Measurements from ENCODE around the gene NEDD4.

Gene NEDD4

GRCh38 chr15:55799291-55800212, 193.9 kb downstream of the NEDD4 start (continued):
- TF ChIP-seq ZNF112 (tag by site-specific recombination; IDR thresholded peaks at IDR 0.05) (no peak), ZNF660 (tag by site-specific recombination; IDR thresholded peaks at IDR 0.05) (no peak), ZNF768 (tag by site-specific recombination; IDR thresholded peaks at IDR 0.05) (no peak), ZIC2 (tag by site-specific recombination; IDR thresholded peaks at IDR 0.05) (no peak), ZSCAN5A (tag by site-specific recombination; IDR thresholded peaks at IDR 0.05) (no peak), ZNF354C (tag by site-specific recombination; IDR thresholded peaks at IDR 0.05; ENCODE audit: borderline replicate concordance, low read depth) (no peak), ZNF791 (tag by site-specific recombination; IDR thresholded peaks at IDR 0.05) (no peak), ZNF184 (tag by site-specific recombination; IDR thresholded peaks at IDR 0.05) (no peak), ZBTB1 (tag by site-specific recombination; IDR thresholded peaks at IDR 0.05) (no peak), ZSCAN30 (tag by site-specific recombination; IDR thresholded peaks at IDR 0.05) (no peak), ZNF626 (tag by site-specific recombination; IDR thresholded peaks at IDR 0.05) (0 out of 2 replicates have a peak, but pooled peaks have one; percentile 7), ZEB2 (tag by site-specific recombination; IDR thresholded peaks at IDR 0.05) (no peak), ZNF146 (tag by site-specific recombination; IDR thresholded peaks at IDR 0.05) (no peak), GLIS1 (tag by site-specific recombination; IDR thresholded peaks at IDR 0.05) (no peak), ZNF138 (tag by site-specific recombination; IDR thresholded peaks at IDR 0.05; ENCODE audit: borderline replicate concordance) (no peak), ZFP37 (tag by site-specific recombination; IDR thresholded peaks at IDR 0.05) (no peak), IKZF3 (tag by site-specific recombination; IDR thresholded peaks at IDR 0.05) (no peak), TRIM28 (IDR thresholded peaks at IDR 0.05; ENCODE audit: borderline replicate concordance, low read length) (no peak), ZNF24 (tag by site-specific recombination; IDR thresholded peaks at IDR 0.05) (no peak), ZNF132 (tag by site-specific recombination; IDR thresholded peaks at IDR 0.05; ENCODE audit: borderline replicate concordance) (no peak), ZNF600 (tag by site-specific recombination; IDR thresholded peaks at IDR 0.05) (no peak), WT1 (tag by site-specific recombination; IDR thresholded peaks at IDR 0.05) (no peak), ZNF701 (tag by site-specific recombination; IDR thresholded peaks at IDR 0.05) (no peak), KLF8 (tag by site-specific recombination; IDR thresholded peaks at IDR 0.05) (no peak), ZNF157 (tag by site-specific recombination; IDR thresholded peaks at IDR 0.05) (no peak), ZBTB17 (tag by site-specific recombination; IDR thresholded peaks at IDR 0.05) (0 out of 2 replicates have a peak, but pooled peaks have one; percentile 17), KLF9 (tag by site-specific recombination; IDR thresholded peaks at IDR 0.05; ENCODE audit: low read depth) (no peak), ZNF488 (tag by site-specific recombination; IDR thresholded peaks at IDR 0.05) (no peak)
- TF ChIP-seq, protein P1, sequence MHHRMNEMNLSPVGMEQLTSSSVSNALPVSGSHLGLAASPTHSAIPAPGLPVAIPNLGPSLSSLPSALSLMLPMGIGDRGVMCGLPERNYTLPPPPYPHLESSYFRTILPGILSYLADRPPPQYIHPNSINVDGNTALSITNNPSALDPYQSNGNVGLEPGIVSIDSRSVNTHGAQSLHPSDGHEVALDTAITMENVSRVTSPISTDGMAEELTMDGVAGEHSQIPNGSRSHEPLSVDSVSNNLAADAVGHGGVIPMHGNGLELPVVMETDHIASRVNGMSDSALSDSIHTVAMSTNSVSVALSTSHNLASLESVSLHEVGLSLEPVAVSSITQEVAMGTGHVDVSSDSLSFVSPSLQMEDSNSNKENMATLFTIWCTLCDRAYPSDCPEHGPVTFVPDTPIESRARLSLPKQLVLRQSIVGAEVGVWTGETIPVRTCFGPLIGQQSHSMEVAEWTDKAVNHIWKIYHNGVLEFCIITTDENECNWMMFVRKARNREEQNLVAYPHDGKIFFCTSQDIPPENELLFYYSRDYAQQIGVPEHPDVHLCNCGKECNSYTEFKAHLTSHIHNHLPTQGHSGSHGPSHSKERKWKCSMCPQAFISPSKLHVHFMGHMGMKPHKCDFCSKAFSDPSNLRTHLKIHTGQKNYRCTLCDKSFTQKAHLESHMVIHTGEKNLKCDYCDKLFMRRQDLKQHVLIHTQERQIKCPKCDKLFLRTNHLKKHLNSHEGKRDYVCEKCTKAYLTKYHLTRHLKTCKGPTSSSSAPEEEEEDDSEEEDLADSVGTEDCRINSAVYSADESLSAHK (tag by site-specific recombination; IDR thresholded peaks at IDR 0.05) = no peak
- TF ChIP-seq, protein P2, sequence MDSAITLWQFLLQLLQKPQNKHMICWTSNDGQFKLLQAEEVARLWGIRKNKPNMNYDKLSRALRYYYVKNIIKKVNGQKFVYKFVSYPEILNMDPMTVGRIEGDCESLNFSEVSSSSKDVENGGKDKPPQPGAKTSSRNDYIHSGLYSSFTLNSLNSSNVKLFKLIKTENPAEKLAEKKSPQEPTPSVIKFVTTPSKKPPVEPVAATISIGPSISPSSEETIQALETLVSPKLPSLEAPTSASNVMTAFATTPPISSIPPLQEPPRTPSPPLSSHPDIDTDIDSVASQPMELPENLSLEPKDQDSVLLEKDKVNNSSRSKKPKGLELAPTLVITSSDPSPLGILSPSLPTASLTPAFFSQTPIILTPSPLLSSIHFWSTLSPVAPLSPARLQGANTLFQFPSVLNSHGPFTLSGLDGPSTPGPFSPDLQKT (IDR thresholded peaks at IDR 0.05; ENCODE audit: borderline replicate concordance, low read depth, low read length) = no peak
